Hippocampal formation (tissue), 2 donors: ENCODE data around the gene OTOGL.
A peak's percentile ranks its signal among the peaks of the same experiment; 100 is the strongest.
"Not testable (repeated sequence)": the region's sequence is repeated elsewhere in the genome, so short reads cannot be mapped to it uniquely, and the experiment has no call there.

Experiments used
- DNase-seq, 2 donors: peaks; one replicate each; lab custom pipeline; 2025; lab: John Stamatoyannopoulos, UW

The OTOGL gene

DNA sequence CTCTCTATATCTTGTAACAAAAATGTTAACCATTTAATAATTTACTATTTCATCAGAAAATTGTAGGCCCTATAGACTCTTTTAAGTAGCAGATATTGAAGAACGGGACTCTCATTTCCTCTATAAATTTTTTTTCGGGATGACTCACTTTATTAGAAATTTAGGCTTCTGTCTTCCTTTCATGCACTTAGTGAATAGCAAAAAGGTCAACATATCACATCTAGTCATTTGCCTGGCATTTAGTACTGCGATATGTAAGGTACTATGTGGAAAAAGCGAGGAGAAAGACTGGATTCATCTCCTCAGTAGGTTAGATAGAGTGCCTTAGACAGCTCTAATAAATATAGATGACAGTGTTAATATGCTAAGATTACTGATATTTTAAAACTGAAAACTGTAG is 178.4 kb downstream of the OTOGL start:
- no peak for DNase-seq

DNA sequence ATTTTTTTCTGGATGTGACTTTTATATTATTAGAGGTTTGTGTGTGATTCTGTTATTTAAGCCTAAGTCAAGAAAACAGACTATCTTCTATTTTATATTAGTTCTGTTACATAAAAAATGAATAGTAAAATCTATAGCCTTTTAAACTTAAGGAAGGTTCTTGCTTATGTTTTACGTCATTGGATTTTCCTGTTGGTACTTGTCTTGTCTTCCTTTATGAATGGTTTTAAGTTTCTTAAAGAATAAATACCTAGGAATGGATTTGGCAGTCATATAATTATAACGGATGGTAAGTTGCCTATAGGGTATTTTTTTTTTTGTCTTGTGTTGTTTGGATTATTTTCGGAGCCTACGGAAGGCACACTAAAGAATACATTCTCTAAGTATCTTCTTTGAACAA is 182.9 kb downstream of the OTOGL start:
- DNase-seq = no peak

DNA sequence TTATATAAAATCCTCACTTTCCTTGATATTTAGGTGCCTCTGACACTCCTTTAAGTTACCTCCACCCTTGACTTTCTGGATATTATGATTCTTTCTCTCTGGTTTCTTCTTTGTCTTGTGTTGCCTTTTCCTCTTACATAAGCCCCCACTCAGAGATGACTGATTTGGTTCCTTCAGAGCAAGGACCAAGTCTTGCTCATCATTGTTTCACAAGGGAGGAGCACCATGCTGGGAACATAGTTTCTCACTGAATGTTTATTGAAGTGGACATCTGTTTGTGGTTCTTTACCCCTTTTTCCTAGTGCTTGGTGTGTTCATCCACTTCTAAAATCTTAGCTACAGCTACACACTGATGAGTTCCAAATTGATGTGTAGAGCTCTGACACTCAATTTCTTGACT is 183.4 kb downstream of the OTOGL start:
- DNase-seq = no peak

DNA sequence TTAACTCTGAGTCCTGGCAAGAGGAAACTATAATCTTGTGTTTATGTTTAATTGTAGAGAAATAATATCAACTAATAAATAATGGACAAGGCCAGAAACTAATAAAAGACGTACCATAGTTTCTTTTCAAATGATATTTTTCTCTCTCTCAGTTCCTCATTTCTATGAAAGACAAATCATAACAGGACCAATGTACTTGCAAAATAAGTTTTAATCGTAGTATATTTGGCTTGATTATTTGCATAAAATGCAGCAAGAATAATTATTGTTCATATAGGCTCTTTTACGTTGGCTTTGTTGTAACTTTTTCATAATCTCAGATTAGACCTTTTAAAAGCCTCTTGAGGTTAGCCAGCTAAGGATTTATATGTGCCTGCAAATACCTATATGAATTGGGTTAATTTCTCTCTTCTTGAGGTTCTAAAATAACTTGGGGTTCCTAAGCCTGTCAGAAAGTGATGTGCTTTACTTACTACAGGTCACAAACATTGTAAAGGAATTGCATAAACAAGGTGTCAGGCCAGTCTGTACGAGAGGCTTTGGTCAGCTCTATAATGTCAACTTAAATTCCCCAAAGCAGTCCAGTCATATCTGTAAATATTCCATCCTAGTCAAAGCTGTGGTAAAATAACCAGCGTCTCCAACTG is 191.9 kb downstream of the OTOGL start:
- DNase-seq = no peak

DNA sequence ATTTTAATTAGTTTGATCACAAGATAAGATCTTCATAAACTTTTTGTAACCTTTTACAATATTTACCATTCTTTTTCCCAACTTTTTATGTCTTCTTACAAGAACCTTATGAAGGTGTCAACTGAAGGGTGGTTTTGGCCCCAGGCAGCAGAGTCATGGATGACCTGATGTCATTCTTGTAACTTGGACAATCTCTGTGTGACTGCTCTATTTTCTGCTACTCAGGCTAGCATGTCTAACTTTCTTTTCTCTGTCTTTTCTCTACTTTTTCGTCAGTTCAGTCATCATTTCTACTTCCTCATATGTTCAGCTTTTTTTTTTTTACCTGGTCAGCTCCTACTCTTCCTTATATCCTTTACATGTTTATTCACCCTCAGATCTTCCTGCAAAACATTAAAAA is 194.0 kb downstream of the OTOGL start:
- DNase-seq = no peak

DNA sequence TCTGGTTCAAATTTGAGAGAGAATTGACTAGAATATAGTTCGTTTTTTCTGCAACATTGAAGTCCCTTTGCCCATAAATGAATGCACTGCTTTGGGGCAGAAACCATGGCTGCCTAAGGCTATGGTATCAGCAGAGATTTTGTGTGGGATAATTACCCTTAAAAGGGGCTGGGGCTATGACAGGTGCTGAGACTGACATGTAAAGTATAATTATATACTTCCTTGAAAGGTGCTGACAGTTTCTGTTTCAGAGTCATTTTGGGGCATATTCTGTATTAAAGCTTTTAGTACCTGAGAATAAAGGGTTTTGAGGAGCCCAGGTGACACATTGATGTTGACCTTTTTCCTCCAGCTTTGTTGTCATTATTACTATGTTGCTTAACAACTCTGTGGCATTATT is 194.4 kb downstream of the OTOGL start:
- DNase-seq = no peak

DNA sequence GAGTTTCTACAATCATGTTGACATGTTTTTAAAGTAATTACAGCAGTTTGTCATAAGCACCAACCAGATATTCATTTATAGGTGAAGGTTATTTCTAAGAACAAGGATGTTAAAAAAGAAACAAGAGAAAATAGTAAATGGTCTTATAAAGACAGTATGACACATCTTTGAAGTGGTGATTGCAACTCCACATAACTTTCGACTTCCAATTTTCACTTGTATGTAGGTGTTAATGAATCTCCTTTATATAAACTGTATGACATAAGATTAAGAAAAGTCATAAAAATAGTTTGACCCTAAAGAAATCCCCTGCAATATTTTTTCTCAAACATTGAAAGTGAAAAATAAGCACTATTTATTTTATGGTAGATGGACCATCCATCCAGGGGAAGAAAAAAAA is 199.9 kb downstream of the OTOGL start:
- no peak for DNase-seq

DNA sequence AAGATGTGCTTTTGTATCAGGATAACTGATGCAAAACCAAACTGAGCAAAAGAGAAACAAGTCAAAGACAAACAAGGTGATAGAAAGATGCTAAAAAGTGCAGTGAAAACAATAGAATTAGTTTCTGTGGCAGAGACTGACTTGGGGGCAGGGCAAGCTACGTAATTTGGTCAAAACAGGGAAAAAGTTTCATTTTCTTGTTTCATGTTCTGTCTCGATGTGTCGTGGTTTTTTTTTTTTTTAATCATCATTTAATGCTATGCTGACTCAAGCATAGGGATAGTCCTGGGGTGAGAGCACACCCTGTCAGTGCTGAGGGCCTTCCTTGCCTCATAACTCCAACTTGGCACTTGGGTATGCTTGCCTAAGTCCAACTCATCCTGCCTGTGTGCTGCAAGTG is 200.6 kb downstream of the OTOGL start:
- DNase-seq = no peak

DNA sequence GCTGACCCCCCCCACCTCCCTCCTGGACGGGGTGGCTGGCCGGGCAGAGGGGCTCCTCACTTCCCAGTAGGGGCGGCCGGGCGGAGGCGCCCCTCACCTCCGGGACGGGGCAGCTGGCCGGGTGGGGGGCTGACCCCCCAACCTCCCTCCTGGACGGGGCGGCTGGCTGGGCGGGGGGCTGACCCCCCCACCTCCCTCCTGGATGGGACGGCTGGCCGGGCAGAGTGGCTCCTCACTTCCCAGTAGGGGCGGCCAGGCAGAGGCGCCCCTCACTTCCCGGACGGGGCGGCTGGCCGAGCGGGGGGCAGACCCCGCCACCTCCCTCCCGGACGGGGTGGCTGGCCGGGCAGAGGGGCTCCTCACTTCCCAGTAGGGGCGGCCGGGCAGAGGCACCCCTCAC is 208.1 kb downstream of the OTOGL start:
- not testable (repeated sequence) for DNase-seq

DNA sequence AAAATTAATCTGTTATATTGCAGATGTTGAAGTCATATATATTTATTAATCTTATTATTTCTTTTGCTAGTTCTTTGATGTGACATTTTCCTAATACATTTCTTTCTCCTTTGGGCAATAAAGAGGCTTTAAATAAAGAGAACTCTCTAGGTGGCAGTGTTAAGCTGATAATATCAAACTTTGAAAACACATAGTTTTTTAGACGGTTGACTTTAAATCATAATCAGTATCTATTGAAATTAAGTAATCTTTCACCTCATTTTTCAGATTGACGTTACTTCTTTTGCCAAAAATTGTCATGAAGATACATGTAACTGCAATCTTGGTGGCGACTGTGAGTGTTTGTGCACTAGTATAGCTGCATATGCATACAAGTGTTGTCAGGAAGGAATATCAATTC is 213.9 kb downstream of the OTOGL start:
- no peak for DNase-seq

DNA sequence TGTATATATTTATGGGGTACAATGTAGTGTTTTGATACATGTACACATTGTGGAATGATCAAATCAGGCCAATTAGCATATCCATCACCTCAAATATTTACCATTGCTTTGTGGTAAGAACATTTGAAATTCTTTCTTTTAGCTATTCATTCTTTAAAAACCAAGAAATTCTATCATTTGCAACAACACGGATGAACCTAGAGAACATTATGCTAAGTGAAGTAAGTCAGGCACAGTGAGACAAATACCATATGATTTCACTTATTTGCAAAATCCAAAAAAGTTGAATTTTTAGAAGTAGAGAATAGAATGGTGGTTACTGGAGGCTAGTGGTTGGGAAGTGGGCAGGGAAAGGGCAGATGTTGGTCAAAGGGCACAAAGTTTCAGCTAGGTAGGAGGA is 215.4 kb downstream of the OTOGL start:
- no peak for DNase-seq

DNA sequence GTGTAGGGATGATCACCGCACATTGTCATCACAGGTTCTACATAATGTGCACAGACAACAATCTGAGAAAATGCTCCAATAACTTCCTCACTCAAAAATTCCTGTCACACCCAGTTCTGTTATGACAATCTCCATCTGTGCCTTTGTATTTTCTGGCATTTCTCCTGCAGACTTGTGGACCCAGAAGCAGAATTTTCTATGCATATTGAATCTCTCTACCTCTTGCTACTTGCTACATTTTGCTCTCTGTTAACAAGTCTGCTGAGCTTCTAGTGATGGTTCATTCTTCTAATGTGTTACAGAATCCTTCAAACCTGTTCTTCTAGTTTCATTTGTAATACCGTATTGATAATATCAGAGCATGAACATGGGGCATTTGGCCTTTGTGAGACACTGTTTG is 216.9 kb downstream of the OTOGL start:
- DNase-seq = peak in 1 of 2 donors; percentile 1

DNA sequence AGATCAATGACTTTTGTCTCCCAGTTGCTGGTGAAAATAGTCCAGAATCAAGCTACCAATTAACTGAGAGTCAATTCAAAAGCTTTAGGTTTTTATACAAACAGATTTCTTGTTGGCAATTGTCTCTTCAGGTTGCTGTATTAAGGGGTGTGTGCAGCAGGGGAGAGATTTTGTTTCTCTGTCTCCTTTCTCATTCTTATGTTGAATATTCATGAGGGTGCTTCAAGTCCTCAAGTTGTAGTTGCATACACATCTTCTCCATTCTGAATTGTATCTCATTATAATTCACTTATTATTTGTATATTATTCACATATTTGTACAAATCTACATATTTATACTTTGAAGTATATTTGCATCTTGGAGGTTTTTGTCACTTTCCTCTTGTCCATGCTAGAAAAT is 218.0 kb downstream of the OTOGL start:
- no peak for DNase-seq

DNA sequence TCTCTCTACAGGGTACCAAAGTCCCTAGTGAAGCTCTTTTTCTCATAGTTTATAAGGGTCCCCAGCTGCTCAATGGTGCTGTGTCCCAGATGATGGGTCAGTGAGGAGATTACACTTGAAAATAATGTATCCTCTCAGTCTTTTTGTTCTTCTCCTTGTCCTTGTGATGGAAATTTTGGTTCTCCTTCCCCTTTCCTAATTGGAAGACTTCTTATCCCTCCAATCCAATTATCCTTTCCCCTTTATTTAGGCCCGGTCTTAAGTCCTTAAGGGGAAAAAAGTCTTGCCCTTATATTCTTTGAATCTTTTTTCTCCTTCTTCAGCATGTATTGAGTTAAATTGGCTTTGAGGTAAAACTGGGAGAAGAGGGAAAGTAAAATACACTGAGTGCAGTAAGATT is 218.6 kb downstream of the OTOGL start:
- no peak for DNase-seq

DNA sequence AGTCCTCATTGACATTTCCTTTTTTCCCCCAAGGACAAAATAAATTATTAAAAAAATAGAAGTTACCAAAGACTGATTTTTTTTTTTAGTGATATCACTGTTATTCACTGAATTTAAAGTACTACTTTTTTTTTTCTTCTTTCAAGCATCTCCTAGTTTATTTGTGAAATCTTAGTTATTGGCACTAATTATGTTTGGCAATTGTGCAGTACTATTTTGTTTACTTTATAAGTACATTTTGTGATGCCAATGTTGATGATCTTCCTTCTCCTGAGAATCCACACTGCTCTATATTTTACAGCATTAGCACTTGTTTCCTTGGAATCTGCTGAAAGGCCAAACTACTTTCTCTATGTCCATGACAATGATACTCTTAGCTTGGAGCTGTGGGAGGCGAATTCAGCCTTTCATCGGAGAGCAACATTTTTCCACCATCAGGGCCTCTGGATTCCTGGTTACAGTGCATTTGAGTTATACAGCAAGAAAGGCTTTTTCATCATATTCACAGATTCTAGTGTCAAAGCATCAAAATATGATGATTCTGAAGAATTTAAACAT is 220.9 kb downstream of the OTOGL start:
- no peak for DNase-seq

DNA sequence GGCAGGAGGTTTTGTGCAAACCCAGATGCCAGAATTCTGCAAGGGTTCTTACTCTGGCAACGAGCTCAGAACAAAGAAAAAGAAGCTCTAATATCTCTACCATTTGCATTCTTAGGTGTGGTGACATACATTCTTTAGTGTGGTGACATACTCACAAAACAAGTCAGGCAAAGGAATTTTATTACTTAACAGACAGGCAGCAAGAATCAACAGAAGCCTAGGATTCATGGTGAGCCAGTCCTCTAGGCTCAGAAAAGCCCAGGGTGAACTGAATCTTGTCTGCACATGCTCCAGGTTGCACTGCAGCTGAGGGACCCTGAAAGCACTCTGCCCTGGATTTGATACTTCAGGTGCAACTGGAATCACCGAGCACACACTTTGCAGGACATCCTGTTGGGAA is 222.3 kb downstream of the OTOGL start:
- no peak for DNase-seq

DNA sequence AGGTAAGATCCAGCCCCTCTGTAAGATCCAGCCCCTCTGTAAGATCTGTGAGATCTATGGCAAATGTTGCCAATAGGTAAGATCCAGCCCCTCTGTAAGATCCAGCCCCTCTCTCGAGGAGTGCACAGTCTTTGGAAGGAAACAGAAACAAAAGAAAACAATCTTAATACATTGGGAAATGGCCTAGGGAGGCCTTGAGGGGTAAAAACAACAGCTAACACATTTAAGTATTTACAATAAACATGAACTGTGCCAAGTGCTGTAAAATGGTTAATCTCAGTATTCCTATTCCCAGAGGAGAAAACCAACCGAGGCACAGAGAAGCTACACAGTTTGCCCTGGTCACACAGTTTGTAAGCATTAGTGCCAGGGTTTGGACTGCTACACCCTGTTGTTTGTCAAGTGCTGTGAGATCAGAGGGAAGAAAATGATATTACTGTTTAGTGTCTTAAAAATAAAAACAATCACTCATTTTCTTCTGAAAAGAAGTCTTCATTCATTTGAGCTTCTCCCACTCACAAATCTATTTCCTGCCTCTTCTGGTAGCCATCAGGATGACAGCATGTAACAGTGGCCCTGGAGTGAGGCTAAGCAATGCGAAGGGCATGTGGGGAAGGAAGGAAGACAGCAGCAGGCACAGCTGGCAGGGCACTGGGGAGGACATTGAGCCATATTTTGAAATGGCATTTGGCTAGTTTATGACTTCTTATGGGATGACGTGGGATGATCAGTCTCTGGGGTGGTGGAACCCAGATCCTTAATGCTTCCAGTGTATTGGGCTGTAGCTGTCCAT is 226.0 kb downstream of the OTOGL start:
- DNase-seq = no peak

DNA sequence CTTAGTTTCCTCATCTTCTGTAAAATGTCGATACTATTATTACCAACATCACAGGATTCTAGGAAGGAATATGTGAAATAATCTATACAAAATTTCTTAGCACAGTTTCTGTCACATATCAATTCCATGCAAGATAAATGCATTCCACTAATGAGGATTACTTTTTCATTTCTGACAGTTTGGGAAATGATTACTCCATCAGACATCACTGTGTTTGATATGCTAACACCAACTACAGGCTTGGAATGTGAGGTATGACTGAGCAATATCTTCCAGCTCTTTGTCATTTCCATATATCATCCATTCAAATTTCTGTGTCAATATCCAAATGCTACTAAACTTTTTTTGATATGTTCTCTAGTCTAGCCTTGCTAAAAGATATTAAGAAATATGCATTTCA is 233.5 kb downstream of the OTOGL start:
- no peak for DNase-seq

DNA sequence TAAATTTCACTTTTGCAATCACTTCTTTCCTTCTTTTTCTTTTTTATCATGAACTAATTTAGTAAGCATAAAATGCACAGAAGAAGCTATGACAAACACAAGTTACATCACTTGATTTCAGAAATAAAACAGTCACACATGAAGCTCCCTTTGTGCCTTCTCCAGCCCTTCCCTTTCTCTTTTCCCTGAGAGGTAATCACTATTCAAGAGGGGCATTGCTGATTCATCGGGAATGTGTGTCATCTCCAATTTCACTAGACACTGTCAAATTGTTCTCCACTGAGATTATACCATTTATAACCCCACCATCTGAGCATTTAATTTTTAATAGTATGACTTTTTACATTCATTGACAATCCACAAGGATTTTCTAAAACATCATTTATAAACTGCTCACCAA is 253.1 kb downstream of the OTOGL start:
- DNase-seq = no peak

DNA sequence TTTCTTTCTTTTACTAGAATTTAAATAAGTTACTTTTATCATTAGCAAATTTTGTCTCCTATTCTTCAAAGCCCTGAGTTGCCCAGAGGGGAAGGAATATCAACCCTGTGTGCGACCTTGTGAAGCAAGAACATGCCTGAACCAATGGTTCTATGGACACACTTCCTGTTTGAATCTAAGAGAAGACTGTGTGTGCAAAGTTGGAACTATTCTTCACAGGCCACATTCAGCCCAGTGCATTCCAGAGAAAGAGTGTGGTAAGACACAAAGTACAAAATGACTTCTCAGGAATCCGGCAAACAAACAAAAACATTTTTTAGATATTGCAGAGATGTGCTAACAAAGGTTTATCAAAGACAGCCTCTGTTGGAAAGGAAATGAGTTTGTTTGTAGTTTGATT is 253.9 kb downstream of the OTOGL start:
- DNase-seq = no peak

DNA sequence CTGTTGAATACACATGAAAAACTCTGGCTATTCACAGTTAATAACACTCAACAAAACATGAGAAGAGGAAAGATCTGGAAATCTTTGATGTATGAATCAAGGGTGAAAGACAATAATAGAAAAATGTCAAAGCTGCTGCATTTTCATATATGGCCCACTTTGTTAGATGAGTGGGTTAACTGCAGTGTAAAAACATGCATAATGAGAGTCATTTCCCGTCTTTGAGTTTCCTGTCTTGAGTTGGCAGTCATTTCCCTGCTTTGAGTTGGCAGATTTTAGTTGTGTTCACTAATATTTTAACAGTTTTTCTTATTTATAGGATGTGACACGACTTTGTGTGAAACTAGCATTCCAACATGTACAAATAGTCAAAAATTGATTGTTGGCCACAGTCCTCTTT is 256.8 kb downstream of the OTOGL start:
- DNase-seq = no peak

DNA sequence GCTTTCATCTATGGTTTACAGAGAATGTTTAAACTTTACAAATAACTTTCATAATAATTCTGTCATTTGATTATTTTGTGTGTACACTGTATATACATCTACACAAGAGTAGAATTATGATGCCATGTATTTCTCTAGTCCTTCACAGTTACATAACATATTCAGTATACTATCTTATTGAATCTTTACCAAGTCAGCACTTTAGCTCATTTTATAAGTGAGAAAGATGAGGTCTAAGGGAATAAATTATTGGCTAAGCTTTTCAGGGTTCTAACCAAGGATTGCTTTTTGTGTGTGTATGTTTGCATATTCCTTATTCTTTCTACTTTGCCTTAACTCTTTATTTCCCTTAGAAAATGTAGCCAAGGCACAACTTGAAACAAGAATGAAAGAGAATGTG is 260.4 kb downstream of the OTOGL start:
- no peak for DNase-seq

DNA sequence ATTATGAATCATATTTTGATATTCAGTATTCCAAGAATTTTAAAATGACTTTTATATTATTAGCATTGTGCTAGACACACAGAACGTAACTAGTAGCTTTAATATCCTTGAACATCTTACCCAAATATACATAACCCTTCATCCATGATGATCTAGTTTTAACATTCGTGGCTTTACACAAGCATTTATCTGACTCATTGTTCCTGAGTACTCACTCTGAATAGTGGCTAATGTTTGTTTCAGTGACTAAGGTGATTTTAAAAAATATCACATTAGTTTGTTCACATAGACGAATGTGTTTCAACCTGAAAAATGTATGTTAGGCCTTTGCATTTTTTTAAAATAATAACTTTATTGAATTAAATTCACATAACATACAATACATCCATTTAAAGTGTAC is 264.7 kb downstream of the OTOGL start:
- DNase-seq = no peak

DNA sequence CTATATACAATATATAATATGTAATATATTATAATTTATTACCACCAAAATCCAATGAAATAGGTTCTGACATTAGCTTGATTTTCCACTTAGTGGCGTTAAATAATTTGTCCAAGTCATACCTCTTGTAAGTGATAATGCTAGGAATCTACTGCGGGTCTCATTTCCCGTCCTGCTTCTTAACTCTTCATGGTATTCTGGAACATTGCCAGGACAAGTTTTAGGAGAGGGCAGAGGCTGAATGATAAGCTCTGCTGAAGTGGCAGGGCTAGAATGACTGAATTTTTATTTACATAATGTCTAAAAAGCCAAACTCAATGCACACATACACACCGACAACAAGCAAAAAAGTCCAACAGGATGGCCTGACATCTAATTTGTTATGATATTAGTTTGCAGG is 274.3 kb downstream of the OTOGL start:
- no peak for DNase-seq
